H1 (cell line): ENCODE measurements around the gene ST3GAL3. TPM values are rescaled to one million over a fixed set of nuclear protein-coding genes. Genes with fewer than 3 reads are reported as not detected.
A peak's percentile ranks its signal among the peaks of the same experiment; 100 is the strongest.

Source experiments
- CTCF ChIA-PET: fragments of 300-600 bp; sonication (Branson Sonifier 250); formaldehyde crosslinking; loops from one replicate; lab custom pipeline; 2021; ENCODE audit not compliant: partially characterized antibody; lab: Charles Lee
- POLR2A ChIA-PET: fragments of 300-600 bp; sonication (Branson Sonifier 250); formaldehyde crosslinking; loops from one replicate; lab custom pipeline; 2021; ENCODE audit warnings: inconsistent platforms; ENCODE audit not compliant: partially characterized antibody; lab: Charles Lee
- DNase-seq, 2 experiments: peaks; one replicate each; pipeline versions ENCODE4 v3.0.0 to v3.0.0-alpha.2; 2010 to 2022; ENCODE audit warnings: low spot score in 2 of 2, low read depth in 1 of 2, mixed read lengths in 1 of 2
- FAIRE-seq: peaks from 2 replicates; lab custom pipeline; 2011; peaks lifted over from hg19 to GRCh38; lab: Jason Lieb, UNC
- H2AFZ ChIP-seq: 2 replicates; pipeline ENCODE4 v1.8.1; 2012; ENCODE audit warnings: low read length, inconsistent platforms
- H2AK5ac ChIP-seq: 2 replicates; pipeline ENCODE4 v1.6.1; 2013; ENCODE audit warnings: low read depth, low read length
- H2BK120ac ChIP-seq: replicated peaks from 2 replicates; pipeline ENCODE3; 2013; ENCODE audit warnings: low read depth, low read length, inconsistent platforms
- H2BK12ac ChIP-seq: 2 replicates; pipeline ENCODE4 v1.6.1; 2013; ENCODE audit warnings: low read depth, low read length
- H2BK15ac ChIP-seq: 2 replicates; pipeline ENCODE4 v1.6.1; 2013; ENCODE audit warnings: low read length
- H2BK20ac ChIP-seq: 2 replicates; pipeline ENCODE4 v1.6.1; 2013; ENCODE audit warnings: low read length
- H2BK5ac ChIP-seq: 2 replicates; pipeline ENCODE4 v1.6.1; 2013; ENCODE audit warnings: low read depth, low read length
- H3K14ac ChIP-seq: 2 replicates; pipeline ENCODE4 v1.6.1; 2013; ENCODE audit warnings: inconsistent platforms; ENCODE audit not compliant: insufficient read length
- H3K18ac ChIP-seq: 2 replicates; pipeline ENCODE4 v1.6.1; 2013; ENCODE audit warnings: low read length; ENCODE audit errors: extremely low read depth
- H3K23ac ChIP-seq: 2 replicates; pipeline ENCODE4 v1.6.1; 2013; ENCODE audit warnings: inconsistent platforms; ENCODE audit not compliant: insufficient read length
- H3K23me2 ChIP-seq: 2 replicates; pipeline ENCODE4 v1.6.1; 2013; ENCODE audit warnings: low read depth, low read length
- H3K27ac ChIP-seq: 2 replicates; pipeline ENCODE4 v1.6.1; 2011; ENCODE audit warnings: low read depth, low read length, inconsistent platforms
- H3K27me3 ChIP-seq, 4 experiments: replicated peaks in 1 of 4; 1 replicate in 1 of 4; 2 replicates in 3 of 4; pipeline versions ENCODE4 v1.6.1 to v1.8.1; 2011 to 2013; ENCODE audit warnings: low read length in 3 of 4, mild to moderate bottlenecking in 3 of 4, inconsistent platforms in 2 of 4, mixed read lengths in 2 of 4, moderate library complexity in 1 of 4; ENCODE audit not compliant: control insufficient read depth in 3 of 4, insufficient read depth in 3 of 4; ENCODE audit errors: extremely low read depth in 1 of 4
- H3K36me3 ChIP-seq, 4 experiments: 2 replicates each; pipeline versions ENCODE4 v1.6.1 to v1.8.1; 2011 to 2013; ENCODE audit warnings: mild to moderate bottlenecking in 4 of 4, low read length in 3 of 4, moderate library complexity in 2 of 4, control low read depth in 1 of 4, inconsistent platforms in 1 of 4; ENCODE audit not compliant: insufficient read depth in 4 of 4, control insufficient read depth in 2 of 4
- H3K4ac ChIP-seq: replicated peaks from 2 replicates; pipeline ENCODE3; 2013; ENCODE audit warnings: low read length, low read depth, mixed read lengths, inconsistent platforms; ENCODE audit not compliant: insufficient read length
- H3K4me1 ChIP-seq, 4 experiments: replicated peaks in 1 of 4; 1 replicate in 1 of 4; 2 replicates in 3 of 4; pipeline versions ENCODE4 v1.6.1 to v1.8.1; 2011 to 2013; ENCODE audit warnings: low read length in 3 of 4, inconsistent platforms in 2 of 4, mixed read lengths in 1 of 4; ENCODE audit not compliant: insufficient read depth in 4 of 4, control insufficient read depth in 3 of 4
- H3K4me2 ChIP-seq, 2 experiments: 2 replicates each; pipeline versions ENCODE4 v1.6.1 to v1.8.1; 2011 to 2013; ENCODE audit warnings: low read depth in 2 of 2, low read length in 2 of 2, control low read depth in 1 of 2, inconsistent platforms in 1 of 2, mild to moderate bottlenecking in 1 of 2; ENCODE audit not compliant: insufficient read depth in 1 of 2
- H3K4me3 ChIP-seq, 4 experiments: fragments of 200-600, 300-600 bp in 1 of 4; sonication (generic), shearing (Covaris generic), sonication (Bioruptor Twin) in 1 of 4; 2 replicates each; pipeline versions ENCODE4 v1.5.1 to v1.8.1; 2011 to 2016; ENCODE audit warnings: low read length in 4 of 4, low read depth in 3 of 4, control low read depth in 2 of 4, inconsistent platforms in 2 of 4, mild to moderate bottlenecking in 2 of 4, mixed read lengths in 1 of 4, moderate library complexity in 1 of 4; ENCODE audit not compliant: insufficient read depth in 2 of 4; ENCODE audit errors: extremely low read depth in 1 of 4
- H3K56ac ChIP-seq: replicated peaks from 2 replicates; pipeline ENCODE3; 2013; ENCODE audit warnings: low read depth, mild to moderate bottlenecking, mixed read lengths, low read length, inconsistent platforms; ENCODE audit not compliant: insufficient read length
- H3K79me1 ChIP-seq: 2 replicates; pipeline ENCODE4 v1.6.1; 2013; ENCODE audit warnings: low read depth, low read length, control low read depth
- H3K79me2 ChIP-seq, 2 experiments: 2 replicates each; pipeline versions ENCODE4 v1.6.1 to v1.8.1; 2012 to 2013; ENCODE audit warnings: low read length in 2 of 2, mild to moderate bottlenecking in 2 of 2, inconsistent platforms in 1 of 2; ENCODE audit not compliant: insufficient read depth in 2 of 2, control insufficient read depth in 1 of 2
- H3K9ac ChIP-seq, 4 experiments: replicated peaks in 1 of 4; 1 replicate in 1 of 4; 2 replicates in 3 of 4; pipeline versions ENCODE4 v1.6.1 to v1.8.1; 2011 to 2013; ENCODE audit warnings: low read depth in 3 of 4, low read length in 3 of 4, control low read depth in 2 of 4, mild to moderate bottlenecking in 2 of 4, moderate library complexity in 2 of 4, inconsistent platforms in 1 of 4; ENCODE audit errors: extremely low read depth in 1 of 4
- H3K9me3 ChIP-seq, 2 experiments: 2 replicates each; pipeline versions ENCODE4 v1.6.1 to v1.8.1; 2012 to 2013; ENCODE audit warnings: mild to moderate bottlenecking in 2 of 2, moderate library complexity in 2 of 2, control low read depth in 1 of 2, inconsistent platforms in 1 of 2, low read depth in 1 of 2, low read length in 1 of 2, mixed read lengths in 1 of 2; ENCODE audit not compliant: insufficient read depth in 2 of 2
- H4K20me1 ChIP-seq, 2 experiments: replicated peaks in 1 of 2; 2 replicates each; pipeline versions ENCODE3 to v1.8.1; 2011 to 2013; ENCODE audit warnings: inconsistent platforms in 2 of 2, low read length in 2 of 2, mild to moderate bottlenecking in 1 of 2; ENCODE audit not compliant: insufficient read depth in 2 of 2, control insufficient read depth in 1 of 2
- H4K5ac ChIP-seq: 2 replicates; pipeline ENCODE4 v1.6.1; 2013; ENCODE audit warnings: low read length, low read depth, mixed read lengths, inconsistent platforms; ENCODE audit not compliant: insufficient read length
- H4K8ac ChIP-seq: 2 replicates; pipeline ENCODE4 v1.8.0; 2013; ENCODE audit warnings: mild to moderate bottlenecking, moderate library complexity, low read length, inconsistent platforms; ENCODE audit not compliant: insufficient read depth; ENCODE audit errors: extremely low read depth
- H4K91ac ChIP-seq: replicated peaks from 2 replicates; pipeline ENCODE3; 2013; ENCODE audit warnings: low read length, mixed read lengths, inconsistent platforms; ENCODE audit not compliant: insufficient read length
- CREB1 ChIP-seq: IDR thresholded peaks from 2 replicates; pipeline ENCODE4 v1.6.1; 2012; ENCODE audit warnings: inconsistent platforms
- PHF8 ChIP-seq: fragments of 200-600 bp; sonication (generic); conservative IDR thresholded peaks from 2 replicates; pipeline ENCODE4 v1.7.1; 2012; ENCODE audit warnings: low read depth, mild to moderate bottlenecking, inconsistent platforms, low read length, moderate library complexity
- WGBS, 2 experiments: shearing (Covaris generic) in 1 of 2; methylation state at CpG; one replicate each; pipeline versions ENCODE4 v1.1.6 to v1.1.7; 2013 to 2015; ENCODE audit warnings: low lambda C conversion rate in 2 of 2, mixed read lengths in 2 of 2, inconsistent platforms in 1 of 2, low coverage in 1 of 2, missing lambda C conversion rate in 1 of 2; ENCODE audit not compliant: insufficient replicate concordance in 2 of 2, insufficient coverage in 1 of 2, insufficient read length in 1 of 2; ENCODE audit errors: extremely low coverage in 1 of 2, missing lambda C conversion rate in 1 of 2; 5-methylcytosine and 5-hydroxymethylcytosine counted together
- polyA plus RNA-seq, 7 experiments: library from polyadenylated mRNA; depleted of rRNA in 3 of 7; stranded (reverse) in 5 of 7; unstranded in 2 of 7; fragments of >200 nt in 5 of 7; fragments of 200-250 nt in 2 of 7; gene quantifications; 1 replicate in 5 of 7; 2 replicates in 1 of 7; 4 replicates in 1 of 7; pipeline versions ENCODE4 v1.2.1 to v1.2.3, GENCODE V29; 2011 to 2013; ENCODE audit warnings: missing spikeins in 2 of 7, mixed read lengths in 2 of 7
- total RNA-seq: library from RNA; stranded (reverse); fragmentation: NEBNext Ultra II Directional; extraction: Animal tissue kit (Norgen Biotek cat#: 25700); gene quantifications from 2 replicates; pipeline ENCODE4 v1.2.1, GENCODE V29; 2021

ST3GAL3 gene
- total and polyA plus RNA-seq, 2 of the 8 experiments (the other 6 are each of a cell fraction or from before 2014, with no cell fraction given) = 6.8 to 7.0 TPM

DNA sequence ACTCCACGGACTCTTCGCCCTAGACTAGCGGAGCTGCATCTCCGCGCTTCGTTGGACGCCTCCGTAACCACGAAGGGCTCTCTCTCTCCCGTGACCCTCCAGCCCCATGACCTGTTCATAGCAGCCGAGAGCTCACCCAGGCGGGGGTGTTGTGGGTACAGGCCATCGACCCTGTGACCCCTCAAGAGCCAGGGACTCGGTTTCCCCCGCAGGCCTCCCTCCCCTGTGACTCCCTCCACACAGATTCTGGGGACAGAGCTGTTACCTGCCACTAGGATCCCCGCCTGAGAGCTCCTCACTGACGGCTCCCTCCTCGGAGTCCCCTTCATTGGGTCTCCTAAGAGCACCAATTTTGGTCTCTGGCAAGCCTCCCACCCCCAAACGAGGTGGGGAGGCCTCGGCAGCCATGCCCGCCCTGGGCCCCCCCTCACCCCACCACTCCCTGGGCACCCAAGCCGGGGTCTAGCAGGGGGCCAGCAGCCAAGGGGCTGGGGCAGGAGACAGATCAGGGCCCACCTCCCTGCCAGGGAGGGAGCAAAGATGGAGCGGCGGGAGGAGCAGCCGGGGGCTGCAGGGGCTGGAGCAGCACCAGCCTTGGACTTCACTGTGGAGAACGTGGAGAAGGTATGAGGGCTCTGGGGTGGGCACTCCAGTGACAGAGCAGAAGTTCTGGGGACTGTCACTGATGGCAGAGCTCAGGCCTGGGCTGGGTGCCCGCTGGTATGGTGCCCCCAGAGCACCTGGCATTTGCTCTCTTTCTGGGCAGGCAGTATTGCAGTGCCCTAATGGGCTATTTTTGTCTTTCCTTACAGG lies 239.9 kb downstream of the ST3GAL3 start:
- POLR2A ChIA-PET = interaction anchor here (0.8 to 6.8 kb wide), 14 partner anchors 8 to 293 kb away, joined by 3 to 29 read pairs (median 4); partner anchors contain the start of genes ATP6V0B, B4GALT2, CCDC24 and DPH2
- peak overlapping the region; percentile 44 to 90 (median 76) for H3K4me3 ChIP-seq

More for the DNA sequence above, 239.9 kb downstream of the ST3GAL3 start:
- H3K4ac ChIP-seq = peak overlapping the region; percentile 57
- peak overlapping the region; percentile 99; the same call in 1 of the 2 replicates for H3K27ac ChIP-seq
- peak; percentile 70; the same call in 1 of the 2 replicates for TF ChIP-seq PHF8
- no peak for TF ChIP-seq CREB1
- peaks cover 0 to 4% of the 10 kb centered on the region in 2 experiments for H4K20me1 ChIP-seq
- peak overlapping the region; percentile 100 for H4K8ac ChIP-seq
- DNase-seq (no peak), FAIRE-seq (no peak)
- peaks cover 0 to 17% (median 4%) of the 10 kb centered on the region in 4 experiments; a peak in 5 of 7 replicates for H3K4me1 ChIP-seq
- H2BK15ac ChIP-seq = peak overlapping the region; percentile 61; the same call in 1 of the 2 replicates
- no peak overlapping the region for H3K56ac ChIP-seq
- no peak overlapping the region for H3K23ac ChIP-seq
- peaks cover 3% of the 10 kb centered on the region; the same call in 1 of the 2 replicates for H3K79me1 ChIP-seq
- H4K5ac ChIP-seq = peak overlapping the region; percentile 45
- no peaks in the 10 kb centered on the region for H3K9me3 ChIP-seq
- H3K4me2 ChIP-seq = peak overlapping the region; percentile 66 to 98
- peaks cover 3% of the 10 kb centered on the region; the same call in 1 of the 2 replicates for H3K23me2 ChIP-seq
- no peaks in the 10 kb centered on the region; a peak in 1 of 8 replicates for H3K36me3 ChIP-seq
- 23% methylated on average over 16 of the region's 27 CpGs; no CpG with 5 or more reads in 1 of the 2 experiments for WGBS, 2 experiments
- no peaks in the 10 kb centered on the region; a peak in 1 of 7 replicates for H3K27me3 ChIP-seq
- H2AK5ac ChIP-seq = no peak overlapping the region
- no peak overlapping the region for H2BK120ac ChIP-seq
- no peak overlapping the region for H3K14ac ChIP-seq
- H3K9ac ChIP-seq = peak overlapping the region; percentile 51 to 98 (median 96); a peak in 6 of 7 replicates
- H2BK12ac ChIP-seq = 0 out of 2 replicates have a peak overlapping the region, but pooled peaks have one; percentile 95
- peak overlapping the region; percentile 96 for H3K18ac ChIP-seq
- CTCF ChIA-PET = interaction anchor here (0.7 to 10.8 kb wide), 15 partner anchors 9 to 548 kb away, joined by 3 to 151 read pairs (median 4); partner anchors contain the start of genes ARTN and DPH2
- peak overlapping the region; percentile 61; the same call in 1 of the 2 replicates for H2AFZ ChIP-seq
- H3K79me2 ChIP-seq = no peaks in the 10 kb centered on the region
- no peak overlapping the region for H2BK20ac ChIP-seq
- H2BK5ac ChIP-seq = peak overlapping the region; percentile 99
- H4K91ac ChIP-seq = peak overlapping the region; percentile 92
